ENCODE results near the gene PSMA3.

Gene PSMA3

DNA sequence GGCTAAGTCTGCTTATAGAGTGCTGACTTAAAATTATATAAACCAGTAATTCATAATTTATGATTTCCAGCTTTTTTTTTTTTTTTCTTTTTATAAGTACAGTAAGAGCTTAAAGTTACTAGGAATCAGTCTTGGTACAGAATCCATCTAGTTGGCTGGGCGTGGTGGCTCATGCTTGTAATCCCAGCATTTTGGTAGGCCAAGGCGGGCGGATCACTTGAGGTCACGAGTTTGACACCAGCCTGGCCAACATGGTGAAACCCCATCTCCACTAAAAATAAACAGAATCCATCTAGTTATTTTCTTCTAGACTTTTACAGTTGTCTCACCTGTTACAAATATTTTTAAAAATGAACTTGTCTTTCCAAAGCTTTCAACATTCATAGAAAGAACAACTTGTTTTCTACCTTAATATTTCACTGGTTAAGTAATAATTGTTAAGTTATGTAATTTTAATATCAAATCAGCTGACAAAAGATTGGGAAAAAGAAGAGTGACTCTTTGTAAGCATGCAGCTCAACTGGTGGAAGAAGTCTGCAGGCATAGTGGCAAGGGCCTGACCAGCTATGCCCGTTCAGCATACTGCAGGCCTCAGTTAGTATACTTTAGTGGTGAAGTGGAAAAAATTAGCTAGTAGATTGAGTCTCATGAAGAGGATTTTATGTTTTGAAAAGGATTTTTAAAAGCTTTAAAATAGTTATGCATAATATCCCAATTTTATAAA lies 17.4 kb upstream of the PSMA3 start:
- no peaks in the 10 kb centered on the region for H3K4me1 ChIP-seq (ENCODE audit: low read length)
- H3K9ac ChIP-seq (ENCODE audit: low read length) = no peak overlapping the region
- DNase-seq = no peak
- no peaks in the 10 kb centered on the region for H3K9me3 ChIP-seq (replicated peaks; ENCODE audit: insufficient read depth, low read length)
- no peak overlapping the region for H2AFZ ChIP-seq (ENCODE audit: low read length)
- no peak overlapping the region for H3K27ac ChIP-seq (ENCODE audit: low read length)
- H3K4me3 ChIP-seq (ENCODE audit: low read length) = no peak overlapping the region
- TF ChIP-seq EZH2 (optimal IDR thresholded peaks at IDR 0.05; ENCODE audit: low read depth, low read length) (no peak), EZH2phosphoT487 (IDR thresholded peaks at IDR 0.05; ENCODE audit: low read length) (no peak)
- TF ChIP-seq, protein P1, sequence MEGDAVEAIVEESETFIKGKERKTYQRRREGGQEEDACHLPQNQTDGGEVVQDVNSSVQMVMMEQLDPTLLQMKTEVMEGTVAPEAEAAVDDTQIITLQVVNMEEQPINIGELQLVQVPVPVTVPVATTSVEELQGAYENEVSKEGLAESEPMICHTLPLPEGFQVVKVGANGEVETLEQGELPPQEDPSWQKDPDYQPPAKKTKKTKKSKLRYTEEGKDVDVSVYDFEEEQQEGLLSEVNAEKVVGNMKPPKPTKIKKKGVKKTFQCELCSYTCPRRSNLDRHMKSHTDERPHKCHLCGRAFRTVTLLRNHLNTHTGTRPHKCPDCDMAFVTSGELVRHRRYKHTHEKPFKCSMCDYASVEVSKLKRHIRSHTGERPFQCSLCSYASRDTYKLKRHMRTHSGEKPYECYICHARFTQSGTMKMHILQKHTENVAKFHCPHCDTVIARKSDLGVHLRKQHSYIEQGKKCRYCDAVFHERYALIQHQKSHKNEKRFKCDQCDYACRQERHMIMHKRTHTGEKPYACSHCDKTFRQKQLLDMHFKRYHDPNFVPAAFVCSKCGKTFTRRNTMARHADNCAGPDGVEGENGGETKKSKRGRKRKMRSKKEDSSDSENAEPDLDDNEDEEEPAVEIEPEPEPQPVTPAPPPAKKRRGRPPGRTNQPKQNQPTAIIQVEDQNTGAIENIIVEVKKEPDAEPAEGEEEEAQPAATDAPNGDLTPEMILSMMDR (IDR thresholded peaks at IDR 0.05; ENCODE audit: low read length) = no peak
- H4K20me1 ChIP-seq (ENCODE audit: insufficient read depth, low read length) = no peaks in the 10 kb centered on the region
- H3K27me3 ChIP-seq (replicated peaks; ENCODE audit: insufficient read depth, low read length) = no peaks in the 10 kb centered on the region
- no peaks in the 10 kb centered on the region for H3F3A ChIP-seq (ENCODE audit: insufficient read depth, low read length)
- no peaks in the 10 kb centered on the region for H3K79me2 ChIP-seq (ENCODE audit: low read length)
- no peak overlapping the region for H3K4me2 ChIP-seq (ENCODE audit: low read depth, low read length)
- H3K9me2 ChIP-seq (replicated peaks; ENCODE audit: insufficient read depth, low read length) = no peaks in the 10 kb centered on the region
- no peaks in the 10 kb centered on the region for H3K36me3 ChIP-seq (replicated peaks; ENCODE audit: insufficient read depth, low read length)

DNA sequence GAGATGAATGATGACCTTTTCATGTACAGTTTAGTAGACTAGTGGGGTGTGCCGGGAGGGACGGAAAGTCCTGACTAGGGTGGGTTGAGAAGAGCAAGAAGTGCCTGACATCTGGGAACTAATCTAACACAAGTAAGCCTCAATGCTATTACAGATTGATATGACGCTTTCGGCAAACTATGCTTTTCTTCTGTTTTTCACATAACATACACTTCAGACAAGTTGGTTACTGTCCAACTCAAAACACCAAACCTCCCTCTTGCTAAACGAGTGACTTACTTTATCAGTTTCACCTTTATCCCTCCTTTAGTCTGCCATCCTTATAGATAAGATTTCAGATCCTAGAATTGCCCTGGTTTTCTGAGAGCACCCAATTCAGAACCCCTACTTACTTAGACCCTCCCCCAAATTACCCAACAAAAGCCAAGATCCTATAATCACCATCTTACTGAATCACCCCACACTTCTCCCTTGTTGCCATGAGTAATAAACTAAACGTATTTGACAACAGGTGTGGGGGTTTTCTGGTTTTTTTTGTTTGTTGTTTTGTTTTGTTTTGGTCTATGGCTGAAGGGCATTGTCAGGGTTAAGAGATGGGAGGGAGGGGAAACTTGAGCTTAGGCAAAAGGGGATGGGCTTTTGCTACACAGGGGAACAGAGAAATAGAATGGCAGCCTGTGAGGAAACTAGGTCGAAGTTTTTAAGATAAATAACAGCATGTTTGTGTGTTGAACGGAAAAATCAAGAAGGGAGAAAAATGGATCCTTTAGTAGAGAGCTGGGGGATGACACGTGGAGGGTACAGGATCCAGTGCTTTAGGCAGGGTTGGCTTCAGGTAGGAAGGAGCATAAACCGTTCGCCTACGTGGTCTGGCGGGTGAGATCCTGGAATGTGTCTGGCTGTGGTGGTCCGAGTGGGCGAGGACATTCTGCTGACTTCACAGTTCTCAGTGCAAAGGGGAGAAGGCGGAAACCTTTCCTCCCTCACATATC lies 6.1 kb upstream of the PSMA3 start:
- H2AFZ ChIP-seq (ENCODE audit: low read length) = 0 out of 2 replicates have a peak overlapping the region, but pooled peaks have one; percentile 7
- H3K4me3 ChIP-seq (ENCODE audit: low read length) = peak overlapping the region; percentile 71; the same call in 1 of the 2 replicates
- no peaks in the 10 kb centered on the region for H3K9me3 ChIP-seq (replicated peaks; ENCODE audit: insufficient read depth, low read length)
- no peaks in the 10 kb centered on the region for H3K27me3 ChIP-seq (replicated peaks; ENCODE audit: insufficient read depth, low read length)
- H3K36me3 ChIP-seq (replicated peaks; ENCODE audit: insufficient read depth, low read length) = no peaks in the 10 kb centered on the region
- no peaks in the 10 kb centered on the region for H3K4me1 ChIP-seq (ENCODE audit: low read length)
- H4K20me1 ChIP-seq (ENCODE audit: insufficient read depth, low read length) = no peaks in the 10 kb centered on the region
- no peak for DNase-seq
- H3K9me2 ChIP-seq (replicated peaks; ENCODE audit: insufficient read depth, low read length) = no peaks in the 10 kb centered on the region
- H3K4me2 ChIP-seq (ENCODE audit: low read depth, low read length) = peak overlapping the region; percentile 65; the same call in 1 of the 2 replicates
- H3K9ac ChIP-seq (ENCODE audit: low read length) = no peak overlapping the region
- 0 out of 2 replicates have a peak, but pooled peaks cover 3% of the 10 kb centered on the region for H3F3A ChIP-seq (ENCODE audit: insufficient read depth, low read length)
- no peaks in the 10 kb centered on the region for H3K79me2 ChIP-seq (ENCODE audit: low read length)
- no peak for TF ChIP-seq EZH2 (optimal IDR thresholded peaks at IDR 0.05; ENCODE audit: low read depth, low read length)
- TF ChIP-seq, protein P1 (IDR thresholded peaks at IDR 0.05; ENCODE audit: low read length) = no peak
- no peak for TF ChIP-seq EZH2phosphoT487 (IDR thresholded peaks at IDR 0.05; ENCODE audit: low read length)
- no peak overlapping the region for H3K27ac ChIP-seq (ENCODE audit: low read length)

DNA sequence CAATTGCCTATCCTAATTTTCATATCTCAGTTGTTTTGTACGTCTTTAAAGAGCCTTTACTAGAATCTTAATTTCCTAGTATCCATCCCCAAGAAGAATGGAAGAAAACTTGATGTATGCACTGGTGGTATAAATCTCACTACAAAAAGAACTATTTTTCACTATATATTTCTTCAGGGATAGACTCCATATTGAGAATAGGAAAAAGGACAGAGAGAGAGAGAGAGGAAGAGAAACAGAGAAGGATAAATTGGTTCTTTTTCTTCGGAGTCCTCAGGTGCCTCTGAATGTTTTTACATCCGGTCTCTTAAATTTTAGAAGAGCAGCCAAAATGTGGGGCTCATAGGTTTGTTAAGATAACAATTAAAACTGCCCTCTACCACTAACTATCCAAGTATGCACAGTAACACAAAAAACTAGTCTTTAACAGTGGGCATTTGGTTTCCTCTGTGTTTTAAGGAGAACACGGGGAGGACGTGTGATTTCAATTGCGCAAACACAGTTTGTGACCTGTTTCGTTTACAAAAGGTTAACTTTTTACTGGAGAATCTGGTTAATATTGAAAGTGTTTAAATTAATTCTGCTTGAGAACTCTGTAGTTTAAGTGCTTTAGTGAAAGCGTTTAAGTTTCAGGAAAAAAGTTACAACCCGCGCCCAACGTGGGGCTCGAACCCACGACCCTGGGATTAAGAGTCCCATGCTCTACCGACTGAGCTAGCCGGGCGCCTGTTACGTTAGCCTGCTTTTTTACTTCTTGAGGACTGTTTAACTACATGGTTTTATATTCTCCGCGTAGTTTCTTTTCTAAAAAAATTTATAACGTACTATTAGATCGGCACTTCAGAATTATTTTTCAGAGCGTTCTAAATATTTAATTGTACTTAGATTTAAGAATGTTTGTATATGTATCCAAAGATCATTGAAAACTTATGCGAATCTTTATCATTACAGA lies 5.1 kb upstream of the PSMA3 start:
- H3K4me3 ChIP-seq (ENCODE audit: low read length) = peak overlapping the region; percentile 71
- H3F3A ChIP-seq (ENCODE audit: insufficient read depth, low read length) = 0 out of 2 replicates have a peak, but pooled peaks cover 9% of the 10 kb centered on the region
- H4K20me1 ChIP-seq (ENCODE audit: insufficient read depth, low read length) = no peaks in the 10 kb centered on the region
- no peaks in the 10 kb centered on the region for H3K4me1 ChIP-seq (ENCODE audit: low read length)
- no peaks in the 10 kb centered on the region for H3K9me3 ChIP-seq (replicated peaks; ENCODE audit: insufficient read depth, low read length)
- peak overlapping the region; percentile 42; the same call in 1 of the 2 replicates for H3K9ac ChIP-seq (ENCODE audit: low read length)
- H3K27ac ChIP-seq (ENCODE audit: low read length) = no peak overlapping the region
- TF ChIP-seq EZH2phosphoT487 (IDR thresholded peaks at IDR 0.05; ENCODE audit: low read length) (no peak), EZH2 (optimal IDR thresholded peaks at IDR 0.05; ENCODE audit: low read depth, low read length) (no peak)
- TF ChIP-seq, protein P1 (IDR thresholded peaks at IDR 0.05; ENCODE audit: low read length) = no peak
- H3K36me3 ChIP-seq (replicated peaks; ENCODE audit: insufficient read depth, low read length) = no peaks in the 10 kb centered on the region
- DNase-seq = peak; percentile 54
- no peaks in the 10 kb centered on the region for H3K9me2 ChIP-seq (replicated peaks; ENCODE audit: insufficient read depth, low read length)
- peak overlapping the region; percentile 65 for H3K4me2 ChIP-seq (ENCODE audit: low read depth, low read length)
- H2AFZ ChIP-seq (ENCODE audit: low read length) = peak overlapping the region; percentile 61; the same call in 1 of the 2 replicates
- H3K27me3 ChIP-seq (replicated peaks; ENCODE audit: insufficient read depth, low read length) = no peaks in the 10 kb centered on the region
- H3K79me2 ChIP-seq (ENCODE audit: low read length) = no peaks in the 10 kb centered on the region
